GM10248 (cell line): ENCODE measurements around the gene PANK1.

Experiments used
- CTCF ChIA-PET: fragments of 300-600 bp; sonication (Branson Sonifier 250); formaldehyde crosslinking; extraction: SDS; loops from one replicate; lab custom pipeline; 2021; ENCODE audit warnings: antibody characterized with exemption; lab: Yijun Ruan, JAX
- POLR2A ChIA-PET: fragments of 350-650 bp; sonication (Branson Sonifier 250); formaldehyde crosslinking; extraction: SDS; loops from one replicate; lab custom pipeline; 2020; ENCODE audit warnings: antibody characterized with exemption; lab: Yijun Ruan, JAX
- DNase-seq: peaks from one replicate; pipeline ENCODE4 v3.0.0; 2012; ENCODE audit errors: extremely low spot score
- TF ChIP-seq, protein P1 (sequence below): IDR thresholded peaks from 2 replicates; pipeline ENCODE4 v1.5.1; 2012; ENCODE audit warnings: mild to moderate bottlenecking, low read depth; ENCODE audit errors: extremely low read depth, missing control alignments, control extremely low read depth

Gene PANK1

DNA sequence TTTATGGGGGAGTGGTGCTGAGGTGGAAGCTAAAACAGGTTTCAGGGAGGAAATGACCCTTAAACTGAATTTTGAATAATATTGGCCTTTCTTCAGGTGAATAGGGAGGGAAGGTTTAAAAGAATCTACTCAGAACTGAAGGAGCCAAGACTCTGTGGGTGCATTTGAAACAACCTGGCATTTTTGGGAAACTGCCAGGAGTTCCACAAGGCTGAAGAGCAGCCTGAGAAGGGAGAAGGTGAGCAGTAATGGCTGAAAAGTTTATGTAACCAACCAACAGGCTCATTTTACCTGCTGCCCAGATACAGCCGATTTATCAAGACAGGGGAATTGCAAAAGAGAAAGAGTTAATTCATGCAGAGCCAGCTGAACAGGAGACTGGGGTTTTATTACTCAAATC, 4.0 kb upstream of the PANK1 start:
- TF ChIP-seq, protein P1, sequence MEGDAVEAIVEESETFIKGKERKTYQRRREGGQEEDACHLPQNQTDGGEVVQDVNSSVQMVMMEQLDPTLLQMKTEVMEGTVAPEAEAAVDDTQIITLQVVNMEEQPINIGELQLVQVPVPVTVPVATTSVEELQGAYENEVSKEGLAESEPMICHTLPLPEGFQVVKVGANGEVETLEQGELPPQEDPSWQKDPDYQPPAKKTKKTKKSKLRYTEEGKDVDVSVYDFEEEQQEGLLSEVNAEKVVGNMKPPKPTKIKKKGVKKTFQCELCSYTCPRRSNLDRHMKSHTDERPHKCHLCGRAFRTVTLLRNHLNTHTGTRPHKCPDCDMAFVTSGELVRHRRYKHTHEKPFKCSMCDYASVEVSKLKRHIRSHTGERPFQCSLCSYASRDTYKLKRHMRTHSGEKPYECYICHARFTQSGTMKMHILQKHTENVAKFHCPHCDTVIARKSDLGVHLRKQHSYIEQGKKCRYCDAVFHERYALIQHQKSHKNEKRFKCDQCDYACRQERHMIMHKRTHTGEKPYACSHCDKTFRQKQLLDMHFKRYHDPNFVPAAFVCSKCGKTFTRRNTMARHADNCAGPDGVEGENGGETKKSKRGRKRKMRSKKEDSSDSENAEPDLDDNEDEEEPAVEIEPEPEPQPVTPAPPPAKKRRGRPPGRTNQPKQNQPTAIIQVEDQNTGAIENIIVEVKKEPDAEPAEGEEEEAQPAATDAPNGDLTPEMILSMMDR = no peak
- ChIA-PET POLR2A (no interaction called here), CTCF (interaction anchor here (0.9 kb wide), 1 partner anchor 21 kb away, joined by 4 read pairs; no protein-coding TSS in a partner anchor)
- no peak for DNase-seq

DNA sequence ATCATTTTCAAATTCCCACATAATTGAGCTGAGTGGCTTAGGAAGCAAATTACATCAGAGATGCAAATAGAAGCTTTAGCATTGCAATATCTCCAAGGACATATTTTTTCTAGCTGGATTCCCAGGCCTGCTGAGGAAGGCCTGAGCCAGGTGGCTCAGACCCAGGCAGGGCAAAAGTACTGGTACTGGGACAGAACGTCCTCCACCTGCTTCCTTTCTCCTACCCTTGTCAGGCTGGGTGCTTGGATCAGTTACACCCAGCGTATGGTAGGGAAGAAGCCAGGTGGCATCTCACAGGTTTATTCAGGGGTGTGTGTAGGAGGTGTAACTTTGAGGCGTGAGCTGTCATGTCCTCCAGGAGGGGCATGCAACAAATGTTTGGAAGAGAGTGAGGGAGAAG, 3.0 kb upstream of the PANK1 start:
- ChIA-PET POLR2A (interaction anchor here (0.5 kb wide), 1 partner anchor 19 kb away, joined by 4 read pairs; no protein-coding TSS in a partner anchor), CTCF (interaction anchor here (1.1 to 1.2 kb wide), 2 partner anchors 11 to 22 kb away, joined by 3 to 6 read pairs; no protein-coding TSS in a partner anchor)
- no peak for DNase-seq
- TF ChIP-seq, protein P1 = no peak

DNA sequence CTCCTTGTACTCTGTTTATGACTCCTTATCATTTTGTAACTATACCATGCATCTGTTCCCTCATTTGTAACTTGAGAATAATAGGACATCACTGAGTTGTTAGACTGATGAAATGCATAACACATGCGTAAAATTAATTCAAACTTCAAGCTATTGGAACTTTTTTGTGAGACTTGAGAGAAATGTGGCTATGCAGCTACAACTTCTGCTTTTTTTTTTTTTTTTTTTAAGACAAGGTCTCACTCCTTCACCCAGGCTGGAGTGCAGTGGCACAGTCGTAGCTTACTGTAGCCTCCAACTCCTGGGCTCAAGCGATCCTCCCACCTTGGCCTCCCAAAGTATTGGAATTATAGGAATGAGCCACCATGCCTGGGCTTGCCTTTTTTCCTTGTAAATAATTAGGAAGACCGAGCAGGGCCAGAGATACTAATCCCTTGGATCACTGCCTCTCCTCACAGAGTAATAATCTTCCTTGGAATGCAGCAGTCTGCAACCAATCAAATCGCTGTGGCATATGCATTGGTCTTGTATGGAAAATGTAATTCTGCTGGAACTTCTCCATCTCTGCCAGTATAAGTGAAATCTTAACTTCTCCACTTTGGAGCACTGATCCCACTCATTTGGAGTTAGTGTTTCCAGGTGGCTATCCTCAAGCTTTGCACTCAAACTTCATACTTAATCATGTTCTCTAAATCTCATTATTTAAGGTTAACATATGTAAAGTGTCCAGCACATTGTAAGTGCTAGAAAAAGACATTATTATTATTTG, 2.0 kb upstream of the PANK1 start:
- no peak for DNase-seq
- TF ChIP-seq, protein P1 = no peak
- POLR2A ChIA-PET = no interaction called here
- CTCF ChIA-PET = interaction anchor here (1.0 to 1.7 kb wide), 5 partner anchors 11 to 30 kb away, joined by 3 to 6 read pairs (median 3); no protein-coding TSS in a partner anchor

DNA sequence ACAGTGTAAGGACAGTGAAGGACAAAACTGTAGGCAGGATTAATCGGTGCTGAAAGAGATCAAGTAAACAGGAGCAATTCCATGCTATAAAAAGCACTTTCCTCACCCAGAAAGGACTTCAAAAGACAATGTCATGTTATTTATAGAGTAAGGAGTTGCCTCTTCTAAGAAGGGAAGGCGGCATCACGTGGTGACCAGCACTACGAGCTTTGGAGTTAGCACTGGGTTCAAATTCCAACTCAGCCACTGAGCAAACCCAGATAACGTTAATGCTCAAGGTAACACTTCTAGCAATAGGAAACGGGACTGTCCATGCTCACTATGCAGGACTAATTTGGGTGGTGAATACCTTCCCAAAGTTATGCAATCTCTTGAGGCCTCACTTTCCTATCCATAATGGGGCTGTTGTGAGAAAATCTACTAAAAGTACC, 715 bp upstream of the PANK1 start:
- no peak for DNase-seq
- TF ChIP-seq, protein P1 = no peak
- ChIA-PET CTCF (interaction anchor here (1.0 to 1.7 kb wide), 4 partner anchors 9 to 17 kb away, joined by 3 to 4 read pairs (median 3); no protein-coding TSS in a partner anchor), POLR2A (no interaction called here)

DNA sequence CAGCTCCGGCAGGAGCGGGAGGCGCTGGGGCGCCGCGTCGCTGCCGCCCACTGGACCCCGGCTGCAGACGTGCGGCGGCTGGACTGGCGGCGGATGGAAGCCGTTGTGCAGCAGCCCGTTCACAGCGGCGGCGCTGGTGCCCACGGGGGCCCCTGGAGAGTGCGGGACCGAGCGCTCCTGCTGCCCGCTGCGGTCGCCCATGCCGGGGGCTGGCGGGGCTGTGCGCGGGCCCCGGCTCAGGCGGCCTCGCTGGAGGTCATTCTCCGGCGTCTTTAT, 413 bp downstream of the PANK1 start:
- POLR2A ChIA-PET = interaction anchor here (1.2 kb wide), 1 partner anchor 29 kb away, joined by 4 read pairs; no protein-coding TSS in a partner anchor

More for the DNA sequence above, 413 bp downstream of the PANK1 start:
- DNase-seq = peak; percentile 52
- CTCF ChIA-PET = interaction anchor here (1.2 kb wide), 1 partner anchor 14 kb away, joined by 3 read pairs; no protein-coding TSS in a partner anchor
- TF ChIP-seq, protein P1 = peak; percentile 5
